Cardiac muscle cell (in vitro differentiated cells and primary cell): ENCODE measurements around the gene TAS1R3. TPM values are rescaled to one million over a fixed set of nuclear protein-coding genes. Genes with fewer than 3 reads are reported as not detected.

Experiments
- DNase-seq, 2 donors: peaks; one replicate each; pipeline versions ENCODE4 v3.0.0 to v3.0.0-alpha.2; 2010 to 2017; ENCODE audit warnings: low read depth in 1 of 2, low spot score in 1 of 2
- H3K27ac ChIP-seq: fragments of 200-600 bp; sonication (generic); 2 replicates; pipeline ENCODE4 v1.5.1; 2016
- H3K27me3 ChIP-seq: fragments of 200-600 bp; sonication (generic); 2 replicates; pipeline ENCODE4 v1.6.0; 2016; ENCODE audit warnings: control low read depth
- H3K36me3 ChIP-seq: fragments of 200-600 bp; sonication (generic); 2 replicates; pipeline ENCODE4 v1.5.1; 2016; ENCODE audit warnings: control low read depth
- H3K4me1 ChIP-seq: fragments of 200-600 bp; sonication (generic); 2 replicates; pipeline ENCODE4 v1.8.1; 2017; ENCODE audit warnings: low read depth, mild to moderate bottlenecking, mixed run types
- H3K4me3 ChIP-seq: fragments of 200-600 bp; sonication (generic); 2 replicates; pipeline ENCODE4 v1.5.1; 2016; ENCODE audit warnings: mild to moderate bottlenecking
- H3K9me3 ChIP-seq: fragments of 200-600 bp; sonication (generic); 2 replicates; pipeline ENCODE4 v1.5.1; 2017; ENCODE audit warnings: low read depth, mild to moderate bottlenecking, control low read depth
- CTCF ChIP-seq: IDR thresholded peaks from 2 replicates; pipeline ENCODE4 v1.5.1; 2012; ENCODE audit warnings: low read depth, mild to moderate bottlenecking, low read length
- polyA plus RNA-seq: library from polyadenylated mRNA; unstranded; fragments of >200 nt; fragmentation: Nextera tagmentation; extraction: Ambion mirVana; gene quantifications from 2 replicates; pipeline ENCODE4 v1.2.1, GENCODE V29; 2016
- total RNA-seq: library from RNA; depleted of rRNA; stranded (reverse); fragments of >200 nt; gene quantifications from 2 replicates; pipeline ENCODE4 v1.2.3, GENCODE V29; 2016

The TAS1R3 gene
- total RNA-seq = 0.81 and 1.1 TPM in 2 replicates
- polyA plus RNA-seq = 0.32 and 0.70 TPM in 2 replicates

- Histone ChIP-seq H3K27me3 (no peaks in the 10 kb centered on the region), H3K4me3 (no peak within 1 kb of the TSS), H3K4me1 (no peaks in the 10 kb centered on the region), H3K36me3 (peaks cover 3% of the 10 kb centered on the region), H3K9me3 (no peaks in the 10 kb centered on the region), H3K27ac (no peak within 1 kb of the TSS)
- no peak for TF ChIP-seq CTCF
- DNase-seq = no peak
Observed at GRCh38 chr1:1331068-1331965, at the start of gene TAS1R3. TSS of gene TAS1R3 (plus strand) at chr1:1331280. CDS start at chr1:1331346, 66 bp downstream.

GRCh38 chr1:1281533-1282321, 49.4 kb upstream of the TAS1R3 start:
- H3K27ac ChIP-seq = no peak overlapping the region
- no peaks in the 10 kb centered on the region for H3K36me3 ChIP-seq
- H3K27me3 ChIP-seq = no peaks in the 10 kb centered on the region
- no peak for TF ChIP-seq CTCF
- no peak overlapping the region for H3K4me3 ChIP-seq
- no peaks in the 10 kb centered on the region for H3K4me1 ChIP-seq
- peak in 1 of 2 donors; percentile 38 for DNase-seq
- H3K9me3 ChIP-seq = no peaks in the 10 kb centered on the region

GRCh38 chr1:1282998-1283397, 48.1 kb upstream of the TAS1R3 start:
- DNase-seq = no peak
- no peaks in the 10 kb centered on the region for H3K36me3 ChIP-seq
- TF ChIP-seq CTCF = no peak

GRCh38 chr1:1283821-1284220, 47.3 kb upstream of the TAS1R3 start:
- no peaks in the 10 kb centered on the region for H3K27me3 ChIP-seq
- no peak overlapping the region for H3K27ac ChIP-seq
- TF ChIP-seq CTCF = no peak
- DNase-seq = no peak
- no peaks in the 10 kb centered on the region for H3K9me3 ChIP-seq
- no peak overlapping the region for H3K4me3 ChIP-seq
- no peaks in the 10 kb centered on the region for H3K4me1 ChIP-seq
- no peaks in the 10 kb centered on the region for H3K36me3 ChIP-seq

More at GRCh38 chr1:1282998-1283397, 48.1 kb upstream of the TAS1R3 start:
- Histone ChIP-seq H3K4me3 (no peak overlapping the region), H3K4me1 (no peaks in the 10 kb centered on the region), H3K27me3 (no peaks in the 10 kb centered on the region), H3K27ac (no peak overlapping the region), H3K9me3 (no peaks in the 10 kb centered on the region)

GRCh38 chr1:1284221-1285101, 46.6 kb upstream of the TAS1R3 start:
- Histone ChIP-seq H3K27me3 (no peaks in the 10 kb centered on the region), H3K27ac (no peak overlapping the region), H3K4me1 (no peaks in the 10 kb centered on the region), H3K36me3 (no peaks in the 10 kb centered on the region), H3K9me3 (no peaks in the 10 kb centered on the region), H3K4me3 (no peak overlapping the region)
- no peak for TF ChIP-seq CTCF
- DNase-seq = no peak
